ENCODE data around the gene TBC1D10B.
"Not testable (repeated sequence)": the region's sequence is repeated elsewhere in the genome, so short reads cannot be mapped to it uniquely, and the experiment has no call there.

TBC1D10B gene

DNA sequence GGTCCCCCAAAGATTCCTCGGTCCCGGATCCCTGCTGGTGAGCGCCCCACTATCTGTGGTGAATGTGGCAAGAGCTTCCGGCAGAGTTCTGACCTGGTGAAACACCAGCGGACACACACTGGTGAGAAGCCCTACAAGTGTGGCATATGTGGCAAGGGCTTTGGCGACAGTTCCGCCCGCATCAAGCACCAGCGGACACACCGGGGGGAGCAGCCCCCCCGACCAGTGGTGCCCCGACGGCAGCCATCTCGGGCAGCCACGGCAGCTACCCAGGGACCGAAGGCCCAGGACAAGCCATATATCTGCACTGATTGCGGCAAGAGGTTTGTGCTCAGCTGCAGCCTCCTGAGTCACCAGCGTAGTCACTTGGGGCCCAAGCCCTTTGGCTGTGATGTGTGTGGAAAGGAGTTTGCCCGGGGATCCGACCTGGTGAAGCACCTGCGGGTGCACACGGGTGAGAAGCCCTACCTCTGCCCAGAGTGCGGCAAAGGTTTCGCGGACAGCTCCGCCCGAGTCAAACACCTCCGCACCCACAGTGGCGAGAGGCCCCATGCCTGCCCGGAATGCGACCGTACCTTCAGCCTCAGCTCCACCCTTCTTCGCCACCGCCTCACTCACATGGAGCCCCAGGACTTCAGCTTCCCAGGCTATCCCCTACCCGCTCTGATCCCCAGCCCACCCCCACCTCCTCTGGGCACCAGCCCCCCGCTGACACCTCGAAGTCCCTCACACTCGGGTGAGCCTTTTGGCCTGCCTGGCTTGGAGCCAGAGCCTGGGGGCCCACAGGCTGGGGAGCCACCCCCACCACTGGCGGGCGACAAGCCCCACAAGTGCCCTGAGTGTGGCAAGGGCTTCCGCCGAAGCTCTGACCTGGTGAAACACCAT is 27.7 kb upstream of the TBC1D10B start:
- DNase-seq: no peak

DNA sequence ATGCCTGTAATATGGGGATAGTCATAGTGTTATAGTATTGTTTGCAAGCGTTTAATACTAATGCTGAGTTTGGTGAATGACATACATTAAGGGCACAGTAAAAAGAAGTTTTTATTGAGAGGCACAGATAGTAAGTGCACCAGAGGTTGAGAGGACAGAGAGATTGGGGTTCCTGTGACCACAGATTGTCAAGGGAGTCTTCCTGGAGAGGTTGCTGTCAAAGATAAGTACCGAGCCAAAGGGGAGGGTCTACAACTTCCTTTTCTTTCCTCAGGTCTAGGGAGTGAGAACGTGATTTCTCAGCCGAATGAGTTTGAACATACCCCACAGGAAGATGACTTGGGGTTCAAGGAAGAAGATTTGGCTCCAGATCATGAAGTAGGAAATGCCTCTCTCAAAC is 26.8 kb upstream of the TBC1D10B start:
- DNase-seq: no peak

DNA sequence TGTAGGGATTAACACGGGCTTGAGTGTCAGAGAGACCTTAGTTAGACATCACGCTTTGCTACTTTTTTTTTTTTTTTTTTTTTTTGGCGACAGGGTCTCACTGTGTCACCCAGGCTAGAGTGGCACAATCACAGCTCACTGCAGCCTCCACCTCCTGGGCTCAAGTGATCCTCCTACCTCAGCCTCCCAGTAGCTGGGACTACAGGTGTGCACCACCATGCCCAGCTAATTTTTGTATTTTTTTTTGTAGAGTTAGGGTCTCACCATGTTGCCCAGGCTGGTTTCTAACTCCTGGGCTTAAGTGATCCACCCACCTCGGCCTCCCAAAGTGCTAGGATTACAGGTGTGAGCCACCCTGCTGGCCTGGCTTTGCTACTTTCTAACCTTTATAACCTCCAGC is 26.3 kb upstream of the TBC1D10B start:
- not testable (repeated sequence) for DNase-seq

DNA sequence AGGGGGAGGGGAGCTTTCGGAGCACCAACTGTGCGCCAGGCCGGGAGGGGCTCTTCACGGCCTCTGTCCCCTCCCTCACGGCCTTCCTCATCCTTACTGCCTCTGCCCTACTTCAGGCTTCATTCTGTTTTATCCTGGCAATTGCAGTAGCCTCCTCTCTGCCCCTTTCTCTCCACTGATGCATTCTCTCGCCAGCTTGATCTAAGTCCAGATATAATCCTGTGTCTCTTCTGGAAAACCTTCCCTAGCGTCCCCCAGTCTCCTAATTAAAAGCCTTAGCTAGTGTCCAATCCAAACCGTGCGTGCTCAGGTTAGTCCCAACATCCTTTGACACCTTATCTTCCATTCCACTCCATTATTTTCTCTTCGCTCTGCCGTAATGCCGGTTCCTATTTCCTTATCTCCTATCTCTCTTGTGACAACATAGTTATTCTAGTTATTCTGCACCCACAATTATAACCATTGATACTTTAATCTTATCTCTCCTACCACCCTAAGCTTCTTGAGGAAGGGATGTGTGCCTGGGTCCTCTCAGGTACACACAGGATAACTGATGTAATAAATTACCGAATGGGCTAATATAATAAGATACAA is 25.8 kb upstream of the TBC1D10B start:
- DNase-seq: no peak

DNA sequence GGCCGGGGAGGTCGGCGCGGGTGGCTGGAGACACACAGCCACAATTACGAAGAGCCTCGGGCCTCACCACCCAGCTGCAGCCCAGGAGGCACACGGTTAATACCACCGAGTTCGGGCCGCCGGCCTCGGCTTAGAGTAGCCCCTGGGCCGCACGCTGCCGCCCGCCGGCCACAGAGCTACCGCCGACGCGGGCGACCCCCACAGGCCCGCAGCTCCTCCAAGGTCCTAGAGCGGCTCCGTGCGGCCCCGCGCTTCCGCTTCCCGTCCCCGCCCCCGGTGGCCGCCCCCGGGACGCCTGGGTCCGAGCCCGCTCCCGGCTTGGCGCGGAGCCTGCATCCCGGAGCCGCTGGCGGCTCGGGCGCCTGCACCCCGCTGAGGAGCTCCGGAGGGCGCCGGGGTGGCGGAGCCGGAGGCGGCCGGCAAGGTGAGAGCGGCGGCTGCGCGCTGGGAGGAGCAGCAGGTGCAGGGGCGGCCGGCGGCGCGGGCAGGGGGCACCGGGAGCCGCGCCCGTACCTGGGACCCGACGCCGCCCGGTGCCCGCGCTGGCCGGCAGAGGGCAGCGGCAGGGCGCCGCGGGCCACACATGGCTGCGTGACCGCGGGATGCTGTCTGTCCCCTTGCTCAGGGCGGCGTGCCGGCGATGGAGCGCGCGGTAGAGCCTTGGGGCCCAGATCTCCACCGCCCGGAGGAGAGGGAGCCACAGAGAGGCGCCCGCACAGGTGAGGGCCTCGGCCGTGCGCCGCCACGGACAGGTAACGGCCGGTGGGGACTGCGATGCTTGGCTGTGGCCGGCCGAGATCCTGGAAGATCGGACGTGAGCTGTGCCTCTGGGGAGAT is 25.1 kb upstream of the TBC1D10B start, which contains the start of gene ZNF48:
TSS of gene ZNF48 (plus strand) at position 266 of the 837 bp plus-strand sequence. CDS start at position 641, 375 bp downstream.
- peak; percentile 82 for DNase-seq

DNA sequence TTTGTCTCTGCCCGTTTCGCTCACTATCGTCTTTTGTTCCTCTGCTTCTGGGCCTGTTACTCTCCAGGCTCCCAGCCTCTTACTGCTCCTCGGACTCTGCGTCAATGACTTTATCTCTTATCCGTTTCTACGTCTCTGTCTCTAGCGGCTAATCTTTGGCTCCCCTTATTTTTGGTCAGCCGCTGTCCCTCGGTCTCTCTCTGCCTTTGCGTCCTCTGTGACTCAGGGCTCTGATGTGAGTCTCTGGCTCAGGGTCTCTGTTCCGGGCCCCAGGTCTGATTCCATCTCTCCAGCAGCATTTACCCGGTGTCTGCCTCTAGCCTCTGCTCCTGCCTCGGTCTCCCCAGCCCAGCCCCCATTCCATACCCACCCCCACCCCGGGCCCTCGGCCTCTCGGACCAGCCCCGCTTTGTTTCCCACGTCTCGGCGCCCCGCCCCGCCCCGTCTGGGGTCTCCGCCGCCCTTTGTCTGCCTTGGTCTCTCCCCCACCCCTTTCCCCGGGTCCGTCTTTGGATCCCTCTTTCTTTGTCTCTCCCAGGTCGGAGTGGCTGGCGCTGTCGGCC is 24.4 kb upstream of the TBC1D10B start:
- no peak for DNase-seq

DNA sequence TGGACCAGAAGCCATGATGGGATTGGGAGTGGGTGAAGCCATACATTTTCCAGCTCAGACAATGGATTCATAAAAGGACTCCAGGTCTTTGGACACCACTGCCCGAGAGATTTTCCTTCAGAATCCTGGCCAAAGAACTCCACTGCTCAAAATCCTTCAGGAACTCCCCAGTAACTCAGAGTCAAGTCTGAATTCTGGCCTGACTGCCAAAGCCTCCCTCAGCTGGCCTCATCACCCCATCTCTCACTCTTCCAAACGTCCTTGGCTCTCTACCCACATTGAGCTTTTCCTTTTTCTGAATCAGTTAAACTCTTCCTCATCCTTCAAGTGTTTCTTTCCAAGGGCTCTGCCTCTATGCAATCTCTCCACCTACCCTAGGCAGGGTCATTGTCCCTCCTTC is 13.2 kb upstream of the TBC1D10B start:
- DNase-seq: no peak

DNA sequence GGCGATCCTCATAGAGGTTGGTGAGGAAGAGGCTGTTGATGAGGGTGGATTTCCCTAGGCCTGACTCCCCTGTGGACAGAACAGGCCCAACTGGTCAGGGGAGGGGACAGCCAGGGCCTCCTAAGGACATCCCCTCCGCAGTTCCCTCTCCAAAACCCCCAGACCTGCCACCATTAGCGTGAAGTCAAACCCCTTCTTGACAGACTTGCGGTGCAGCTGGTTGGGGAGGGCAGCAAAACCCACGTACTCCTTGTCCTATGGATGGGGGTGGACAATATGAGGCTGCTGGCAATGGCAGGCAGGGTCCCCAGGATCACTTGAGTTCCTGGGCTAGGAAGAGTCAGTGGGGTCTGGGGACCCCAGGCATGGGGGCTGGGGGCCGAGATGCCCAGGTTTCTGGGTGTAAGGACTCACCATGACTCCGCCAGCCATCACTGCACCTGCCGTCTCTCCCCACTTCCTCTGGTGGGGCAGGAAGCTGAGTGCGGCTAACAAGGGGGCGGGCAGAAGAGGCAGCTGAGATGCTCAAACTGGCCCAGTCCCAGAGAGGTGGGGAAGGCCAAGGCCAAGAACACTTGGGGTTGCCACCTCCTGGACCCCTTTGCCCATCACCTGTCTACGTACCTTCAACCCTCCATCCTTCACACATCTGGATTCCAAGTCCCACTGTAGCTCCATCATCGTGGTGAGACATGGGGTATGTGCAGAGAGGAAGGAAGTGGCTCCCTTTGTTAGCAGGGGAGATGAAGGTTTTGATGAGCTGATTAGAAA is 12.0 kb upstream of the TBC1D10B start, which contains the start of gene SEPTIN1:
TSS of gene SEPTIN1 (minus strand) at position 451 of the 771 bp plus-strand sequence. CDS start at position 432, 19 bp downstream.
- DNase-seq: no peak

DNA sequence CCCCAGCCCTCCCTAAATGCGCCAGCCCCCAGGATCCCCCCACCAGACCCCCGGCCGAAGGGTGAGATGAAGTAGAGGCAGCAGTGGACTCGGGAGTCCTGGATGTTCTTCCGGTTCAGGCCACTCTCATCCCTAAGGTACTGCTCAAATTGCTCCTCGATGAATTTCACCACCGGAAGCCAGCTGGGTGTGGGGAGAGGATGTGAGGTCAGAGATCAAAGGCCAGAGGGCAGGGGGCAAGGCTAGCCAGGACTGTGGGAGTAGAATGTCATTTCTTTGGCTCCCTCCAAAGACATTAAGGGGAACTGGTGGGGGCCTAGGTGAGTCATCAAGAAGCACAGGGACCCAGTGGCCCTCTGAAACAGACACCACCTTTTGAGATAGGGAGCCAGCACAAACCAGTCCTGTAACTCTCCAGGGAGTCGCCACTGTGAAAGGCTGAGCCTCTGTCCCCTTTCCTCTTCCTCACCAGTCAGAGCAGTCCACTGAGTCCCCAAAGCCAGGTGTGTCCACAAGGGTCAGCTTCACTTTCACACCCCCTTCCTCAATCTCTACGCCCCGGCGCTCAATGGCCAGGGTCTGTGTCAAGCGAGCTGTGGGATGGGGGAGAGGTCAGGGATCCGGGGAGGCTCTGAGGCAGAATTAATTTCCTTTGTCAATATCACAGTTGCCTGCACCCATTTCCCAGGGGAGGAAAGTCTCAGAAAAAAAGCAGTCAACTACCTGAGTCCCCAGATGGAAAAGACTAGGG is 11.2 kb upstream of the TBC1D10B start:
- no peak for DNase-seq

DNA sequence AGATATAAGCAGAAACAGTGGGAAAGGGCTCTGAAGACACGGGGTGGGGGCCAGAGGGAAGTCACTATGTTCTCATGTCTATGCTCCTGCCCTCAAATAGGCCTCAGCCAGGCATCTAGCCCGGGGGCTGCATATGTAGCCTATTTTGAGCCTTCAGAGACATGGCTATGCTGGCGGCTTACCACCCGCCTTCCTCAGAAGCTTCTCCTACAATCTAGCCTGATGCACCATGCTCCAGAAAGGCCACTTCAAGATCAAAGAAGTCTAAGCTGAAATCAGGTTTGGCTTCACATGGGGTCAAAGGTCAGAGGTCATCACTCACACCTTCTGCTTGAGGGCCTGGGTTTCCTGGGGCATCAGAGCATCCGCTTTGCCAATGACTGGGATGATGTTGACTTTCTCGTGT is 10.5 kb upstream of the TBC1D10B start:
- no peak for DNase-seq

DNA sequence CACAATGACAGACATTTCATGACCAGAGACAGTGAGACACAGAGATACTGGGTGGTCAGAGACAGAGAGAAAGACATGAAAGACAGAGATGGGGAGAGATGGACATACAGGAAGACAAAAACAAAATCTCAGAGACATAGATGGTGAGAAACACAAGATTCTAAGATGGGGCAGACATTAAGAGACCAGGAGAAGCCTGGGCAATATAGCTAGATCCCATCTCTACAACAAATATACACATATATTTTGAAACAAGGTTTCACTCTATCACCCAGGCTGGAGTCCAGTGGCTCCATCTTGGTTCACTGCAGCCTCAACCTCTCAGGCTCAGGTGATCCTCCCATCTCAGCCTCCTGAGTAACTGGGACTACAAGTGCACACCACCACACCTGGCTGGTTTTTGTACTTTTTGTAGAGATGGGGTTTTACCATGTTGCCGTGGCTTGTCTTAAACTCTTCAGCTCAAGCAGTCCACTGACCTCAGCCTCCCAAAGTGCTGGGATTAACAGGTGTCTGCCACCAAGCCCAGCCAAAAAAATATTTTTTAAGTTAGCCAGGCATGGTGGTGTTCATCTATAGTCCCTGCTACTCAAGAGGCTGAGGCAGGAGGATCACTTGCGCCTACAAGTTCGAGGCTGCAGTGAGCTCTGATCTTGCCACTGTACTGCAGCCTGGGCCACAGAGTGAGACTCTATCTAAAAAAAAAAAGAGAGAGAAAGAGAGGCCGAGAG is 9.9 kb upstream of the TBC1D10B start:
- no peak for DNase-seq

DNA sequence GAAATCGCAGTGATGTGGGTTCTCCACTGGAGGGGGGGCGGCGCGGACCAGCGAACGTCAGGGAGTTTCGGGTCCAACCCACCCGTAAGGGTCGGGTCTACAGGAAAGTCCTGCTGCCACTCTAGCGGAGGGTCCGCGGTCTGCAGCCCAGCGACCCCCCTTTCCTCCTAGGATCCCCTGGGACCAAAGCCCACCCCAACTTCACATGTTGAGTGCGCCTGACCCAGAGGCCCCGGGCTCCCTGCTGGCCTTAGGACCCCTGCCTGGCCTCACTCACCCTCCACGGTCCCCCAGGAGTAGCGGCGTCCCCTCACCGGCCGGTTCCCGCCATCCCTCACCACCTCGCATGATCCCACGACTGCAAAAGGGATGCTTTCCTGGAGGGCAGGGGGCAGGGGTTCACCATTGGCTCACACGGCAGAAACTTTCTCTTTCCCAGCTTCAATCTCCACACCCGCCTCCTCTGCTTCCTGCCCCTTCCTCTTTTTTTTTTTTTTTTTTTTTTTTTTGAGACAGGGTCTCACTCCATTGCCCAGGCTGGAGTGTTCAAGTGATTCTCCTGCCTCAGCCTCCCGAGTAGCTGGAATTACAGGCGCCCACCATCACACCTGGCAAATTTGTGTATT is 9.0 kb upstream of the TBC1D10B start:
- no peak for DNase-seq

DNA sequence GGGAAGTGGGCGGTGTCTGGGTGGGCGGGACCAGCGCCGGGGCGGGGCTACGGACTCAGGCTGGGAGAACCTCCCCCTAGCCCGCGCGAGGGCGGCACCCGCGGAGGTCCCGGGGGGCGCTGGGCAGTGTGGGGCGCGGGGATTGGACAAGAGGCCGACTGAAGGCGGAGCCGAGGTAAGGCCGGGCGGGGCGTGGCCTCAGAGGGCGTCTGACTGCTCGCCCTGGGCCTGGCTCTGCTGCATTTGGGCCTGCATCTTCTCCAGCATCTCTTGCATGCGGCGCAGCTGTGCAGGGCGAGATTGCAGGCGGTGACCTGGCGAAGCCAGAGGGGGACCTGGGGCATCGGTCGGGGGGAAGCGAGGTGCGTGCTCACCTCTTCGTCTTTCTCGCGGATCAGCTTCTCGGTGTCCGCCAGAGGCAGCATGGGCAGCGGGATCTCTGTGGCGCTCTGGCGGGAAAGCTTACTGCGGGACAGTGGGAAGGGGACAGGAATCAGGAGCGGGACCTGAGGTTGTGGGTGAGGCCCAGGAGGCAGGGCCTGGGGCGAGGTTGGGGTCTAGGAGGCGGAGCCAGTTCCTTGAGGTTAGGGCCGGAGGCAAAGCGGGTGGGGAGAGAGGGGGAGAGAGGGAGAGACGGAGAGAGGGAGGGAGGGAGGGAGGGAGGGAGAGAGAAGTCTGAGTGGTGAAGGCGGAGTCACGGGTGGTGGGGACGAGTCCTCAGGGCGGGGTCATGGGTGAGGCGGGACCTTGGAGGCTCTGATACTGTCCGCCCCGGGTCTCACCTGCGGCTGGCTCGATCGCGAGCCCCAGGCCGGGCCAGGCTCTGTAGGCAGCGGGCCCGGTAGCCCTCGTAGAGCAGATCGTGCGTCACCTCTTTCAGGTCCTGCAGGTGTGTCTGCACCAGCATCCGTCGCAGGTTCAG is 8.2 kb upstream of the TBC1D10B start:
- DNase-seq: peak; percentile 90

DNA sequence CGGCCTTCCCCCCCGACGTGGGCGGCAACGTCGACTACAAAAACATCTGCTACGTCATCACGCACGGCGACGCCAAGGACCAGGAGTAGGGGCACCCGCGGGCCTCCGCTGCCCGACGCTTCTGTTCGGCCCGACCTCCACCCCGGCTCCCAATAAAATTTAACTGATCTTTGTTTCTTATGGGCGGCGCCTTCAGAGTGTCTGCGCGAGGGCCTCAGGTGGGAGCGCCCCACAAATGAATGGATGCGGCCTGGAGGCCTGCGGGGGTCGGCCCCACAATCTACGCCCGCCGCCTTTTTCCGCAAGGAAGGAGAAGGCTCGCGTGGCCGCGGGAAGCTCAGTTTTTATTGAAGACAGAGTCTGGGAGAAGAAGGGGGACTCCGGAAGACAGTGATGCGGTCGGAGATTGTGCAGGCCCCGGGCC is 7.5 kb upstream of the TBC1D10B start:
- peak; percentile 92 for DNase-seq

DNA sequence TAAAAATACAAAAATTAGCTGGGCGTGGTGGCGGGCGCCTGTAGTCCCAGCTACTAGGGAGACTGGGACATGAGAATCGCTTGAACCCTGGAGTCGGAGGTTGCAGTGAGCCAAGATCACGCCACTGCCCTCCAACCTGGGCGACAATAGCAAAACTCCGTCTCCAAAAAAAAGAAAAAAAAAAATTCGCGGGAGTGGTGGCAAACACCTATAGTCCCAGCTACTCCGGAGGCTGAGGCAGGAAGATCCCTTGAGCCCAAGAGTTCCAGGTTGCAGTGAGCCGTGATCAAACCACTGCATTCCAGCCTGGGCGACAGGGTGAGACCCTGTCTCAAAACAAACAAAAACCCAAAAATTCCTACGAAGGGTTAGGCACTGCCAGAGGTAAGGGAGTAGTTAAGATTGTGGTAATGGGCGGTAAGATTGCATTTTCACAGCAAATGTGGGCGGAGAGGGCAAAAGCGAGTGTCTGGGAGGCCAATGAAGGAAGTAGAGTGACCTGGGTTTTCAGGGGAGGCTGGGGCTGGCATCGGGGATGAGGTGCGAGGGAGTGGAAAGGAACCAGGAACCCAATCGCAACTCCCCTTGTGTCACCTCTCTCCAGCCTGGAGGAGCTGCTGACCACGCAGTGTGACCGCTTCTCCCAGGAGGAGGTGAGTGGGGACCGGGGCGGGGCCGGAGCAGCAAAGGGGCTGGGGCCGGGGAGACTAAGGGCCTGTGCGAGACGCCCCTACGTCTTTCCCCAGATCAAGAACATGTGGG is 6.9 kb upstream of the TBC1D10B start:
- DNase-seq: peak; percentile 72

DNA sequence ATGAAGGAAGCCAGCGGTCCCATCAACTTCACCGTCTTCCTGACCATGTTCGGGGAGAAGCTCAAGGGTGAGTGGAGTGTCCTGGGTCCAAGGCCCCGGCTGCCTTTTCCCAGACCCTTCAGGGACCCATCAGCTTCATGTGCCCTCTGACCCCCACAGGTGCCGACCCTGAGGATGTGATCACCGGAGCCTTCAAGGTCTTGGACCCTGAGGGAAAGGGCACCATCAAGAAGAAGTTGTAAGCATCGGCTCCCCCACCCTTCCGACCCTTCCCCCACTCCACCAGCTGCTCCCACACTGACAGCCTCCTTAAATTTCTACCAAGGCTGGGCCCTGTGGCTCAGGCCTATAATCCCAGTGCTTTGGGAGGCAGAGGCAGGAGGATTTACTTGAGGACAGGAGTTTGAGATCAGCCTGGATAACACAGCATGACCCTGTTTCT is 6.2 kb upstream of the TBC1D10B start:
- DNase-seq: no peak

DNA sequence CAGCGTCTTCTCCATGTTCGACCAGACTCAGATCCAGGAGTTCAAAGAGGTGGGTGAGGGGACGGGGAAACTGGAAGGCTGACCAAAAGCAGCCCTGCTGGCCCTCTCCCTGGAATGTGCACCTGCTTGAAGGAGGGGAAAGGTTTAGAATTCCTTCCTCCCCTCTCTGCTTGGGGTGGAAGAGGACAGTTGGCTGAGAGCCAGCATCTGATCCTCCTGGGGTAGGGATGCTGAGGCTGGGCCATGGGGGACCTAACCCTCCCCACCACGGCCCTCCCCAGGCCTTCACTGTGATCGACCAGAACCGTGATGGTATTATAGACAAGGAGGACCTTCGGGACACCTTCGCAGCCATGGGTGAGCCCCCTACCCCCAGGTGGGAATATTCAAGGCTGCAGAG is 5.6 kb upstream of the TBC1D10B start:
- DNase-seq: no peak

DNA sequence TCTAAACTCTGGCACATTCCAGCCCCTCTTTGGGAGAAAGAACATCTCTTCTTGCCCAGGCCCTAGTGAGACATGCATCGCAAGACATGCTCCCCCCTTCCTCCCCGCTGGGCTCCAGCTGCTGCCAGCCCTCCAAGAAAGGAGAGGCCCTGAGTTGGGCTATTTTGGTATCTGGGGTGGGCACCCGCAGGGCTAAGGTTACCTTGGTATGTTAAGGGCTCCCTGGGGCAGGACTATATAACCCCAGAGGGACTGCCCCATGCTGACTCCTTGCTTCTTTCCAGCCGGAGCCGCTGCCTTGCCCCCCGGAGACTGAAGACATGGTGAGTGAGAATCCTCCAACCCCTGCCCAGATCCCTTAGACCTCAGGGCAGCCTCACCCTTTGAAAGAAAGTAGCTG is 4.2 kb upstream of the TBC1D10B start, which contains the start of gene MYL11:
TSS of gene MYL11 (plus strand) at position 265 of the 400 bp plus-strand sequence. CDS start at position 321, 56 bp downstream.
- no peak for DNase-seq

Data from DMS79 treated with DMSO at 0.1 percent for 48 hours (cell line).